Measurements from ENCODE around the gene CEACAM20. TPM values are rescaled to one million over a fixed set of nuclear protein-coding genes. Genes with fewer than 3 reads are reported as not detected.
A peak's percentile ranks its signal among the peaks of the same experiment; 100 is the strongest.

CEACAM20 gene
- total and polyA plus RNA-seq, 5 donors: not detected

DNA sequence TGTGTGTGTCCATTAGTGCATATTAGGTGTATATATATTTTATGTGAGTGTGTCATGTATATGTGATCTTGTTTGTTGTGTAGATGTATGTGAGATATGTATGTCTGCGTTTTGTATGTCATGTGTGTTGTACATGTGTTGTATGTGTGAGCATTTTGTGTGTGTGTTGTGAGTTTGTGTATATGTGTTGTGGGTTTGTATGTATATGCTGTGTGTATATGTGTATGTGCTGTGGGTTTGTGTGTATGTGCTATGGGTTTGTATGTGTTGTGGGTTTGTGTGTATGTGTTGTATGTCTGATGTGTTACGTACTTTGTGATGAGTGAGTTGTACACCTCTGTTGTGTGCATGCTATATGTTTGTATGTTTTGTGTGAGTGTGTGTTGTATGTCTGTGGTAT is 8.1 kb downstream of the CEACAM20 start:
- intact Hi-C loops (cut with DNase I): no loop called here
- Histone ChIP-seq H3K27ac (ENCODE audit: low read length) (no peak overlapping the region), H3K4me1 (ENCODE audit: control insufficient read depth, insufficient read depth, low read length) (no peaks in the 10 kb centered on the region), H3K9me3 (ENCODE audit: control insufficient read depth, low read length) (no peaks in the 10 kb centered on the region), H3K27me3 (ENCODE audit: control insufficient read depth, insufficient read depth) (no peaks in the 10 kb centered on the region), H3K4me3 (ENCODE audit: low read length) (no peak overlapping the region)
- DNase-seq (no peak), ATAC-seq (no peak)
- WGBS: 85% methylated on average over 2 of the region's 2 CpGs

DNA sequence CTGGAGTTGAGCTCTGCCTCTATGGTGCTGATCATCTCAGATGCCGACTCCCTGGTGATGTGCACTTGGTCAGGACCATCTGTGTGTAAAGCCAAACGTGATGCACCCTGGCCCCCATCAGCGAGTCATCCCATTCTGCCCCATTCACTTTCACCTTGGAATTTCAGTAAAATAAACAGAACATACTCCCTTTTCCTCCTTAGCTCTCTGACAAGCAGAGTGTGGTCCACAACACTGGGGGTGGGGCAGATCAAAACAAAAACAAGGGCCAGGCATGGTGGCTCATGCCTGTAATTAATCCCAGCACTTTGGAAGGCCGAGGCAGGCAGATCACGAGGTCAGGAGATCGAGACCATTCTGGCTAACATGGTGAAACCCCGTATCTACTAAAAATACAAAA is 12.3 kb downstream of the CEACAM20 start:
- WGBS: 79% methylated on average over 7 of the region's 7 CpGs
- Histone ChIP-seq H3K4me1 (ENCODE audit: control insufficient read depth, insufficient read depth, low read length) (no peaks in the 10 kb centered on the region), H3K9me3 (ENCODE audit: control insufficient read depth, low read length) (no peaks in the 10 kb centered on the region), H3K4me3 (ENCODE audit: low read length) (no peak overlapping the region), H3K27me3 (ENCODE audit: control insufficient read depth, insufficient read depth) (no peaks in the 10 kb centered on the region), H3K27ac (ENCODE audit: low read length) (no peak overlapping the region)
- DNase-seq (no peak), ATAC-seq (no peak)
- intact Hi-C loops (cut with DNase I): no loop called here

DNA sequence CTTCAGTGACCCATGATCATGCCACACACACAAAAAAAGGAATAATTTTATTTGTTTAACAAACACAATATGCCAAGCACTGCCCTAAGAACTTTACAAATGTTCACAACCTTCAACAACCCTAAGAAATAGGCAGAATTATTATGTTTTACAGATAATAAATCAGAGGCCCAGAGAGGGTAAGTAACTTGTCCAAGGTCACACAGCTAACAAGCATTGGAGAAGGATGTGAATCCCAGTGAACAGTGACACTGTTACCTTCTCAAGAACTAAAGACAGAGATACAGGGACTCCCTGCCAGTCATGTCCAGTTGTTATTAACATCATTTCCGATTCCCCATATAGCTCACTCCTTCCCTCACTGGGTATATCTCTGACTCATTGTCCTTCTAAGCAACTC is 13.6 kb downstream of the CEACAM20 start:
- no peaks in the 10 kb centered on the region for H3K9me3 ChIP-seq (ENCODE audit: control insufficient read depth, low read length)
- no peak overlapping the region for H3K27ac ChIP-seq (ENCODE audit: low read length)
- no peak for ATAC-seq
- intact Hi-C loops (cut with DNase I): no loop called here
- H3K27me3 ChIP-seq (ENCODE audit: control insufficient read depth, insufficient read depth): no peaks in the 10 kb centered on the region
- H3K4me3 ChIP-seq (ENCODE audit: low read length): no peak overlapping the region
- DNase-seq: no peak
- no peaks in the 10 kb centered on the region for H3K4me1 ChIP-seq (ENCODE audit: control insufficient read depth, insufficient read depth, low read length)
- WGBS: 84% methylated on average over 1 of the region's 1 CpG

DNA sequence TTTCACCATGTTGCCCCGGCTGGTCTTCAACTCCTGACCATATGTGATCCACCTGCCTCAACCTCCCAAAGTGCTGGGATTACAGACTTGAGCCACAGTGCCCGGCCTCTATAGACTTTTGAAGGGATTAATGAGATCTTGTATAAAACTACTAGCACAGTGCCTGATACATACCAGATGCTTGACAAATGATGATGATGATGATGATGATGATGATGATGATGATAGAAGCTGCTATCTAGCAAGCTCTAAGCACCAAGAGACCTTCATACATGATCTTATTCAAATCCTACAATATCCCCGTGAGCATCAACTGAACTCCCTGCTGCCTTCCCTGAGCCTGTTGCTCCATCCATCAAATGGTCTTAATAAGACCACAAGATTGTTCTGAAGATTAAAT is 14.4 kb downstream of the CEACAM20 start:
- no peak overlapping the region for H3K27ac ChIP-seq (ENCODE audit: low read length)
- DNase-seq: no peak
- ATAC-seq: no peak
- H3K9me3 ChIP-seq (ENCODE audit: control insufficient read depth, low read length): no peaks in the 10 kb centered on the region
- no peaks in the 10 kb centered on the region for H3K27me3 ChIP-seq (ENCODE audit: control insufficient read depth, insufficient read depth)
- 87% methylated on average over 3 of the region's 3 CpGs for WGBS
- H3K4me3 ChIP-seq (ENCODE audit: low read length): no peak overlapping the region
- no peaks in the 10 kb centered on the region for H3K4me1 ChIP-seq (ENCODE audit: control insufficient read depth, insufficient read depth, low read length)
- intact Hi-C loops (cut with DNase I): no loop called here

DNA sequence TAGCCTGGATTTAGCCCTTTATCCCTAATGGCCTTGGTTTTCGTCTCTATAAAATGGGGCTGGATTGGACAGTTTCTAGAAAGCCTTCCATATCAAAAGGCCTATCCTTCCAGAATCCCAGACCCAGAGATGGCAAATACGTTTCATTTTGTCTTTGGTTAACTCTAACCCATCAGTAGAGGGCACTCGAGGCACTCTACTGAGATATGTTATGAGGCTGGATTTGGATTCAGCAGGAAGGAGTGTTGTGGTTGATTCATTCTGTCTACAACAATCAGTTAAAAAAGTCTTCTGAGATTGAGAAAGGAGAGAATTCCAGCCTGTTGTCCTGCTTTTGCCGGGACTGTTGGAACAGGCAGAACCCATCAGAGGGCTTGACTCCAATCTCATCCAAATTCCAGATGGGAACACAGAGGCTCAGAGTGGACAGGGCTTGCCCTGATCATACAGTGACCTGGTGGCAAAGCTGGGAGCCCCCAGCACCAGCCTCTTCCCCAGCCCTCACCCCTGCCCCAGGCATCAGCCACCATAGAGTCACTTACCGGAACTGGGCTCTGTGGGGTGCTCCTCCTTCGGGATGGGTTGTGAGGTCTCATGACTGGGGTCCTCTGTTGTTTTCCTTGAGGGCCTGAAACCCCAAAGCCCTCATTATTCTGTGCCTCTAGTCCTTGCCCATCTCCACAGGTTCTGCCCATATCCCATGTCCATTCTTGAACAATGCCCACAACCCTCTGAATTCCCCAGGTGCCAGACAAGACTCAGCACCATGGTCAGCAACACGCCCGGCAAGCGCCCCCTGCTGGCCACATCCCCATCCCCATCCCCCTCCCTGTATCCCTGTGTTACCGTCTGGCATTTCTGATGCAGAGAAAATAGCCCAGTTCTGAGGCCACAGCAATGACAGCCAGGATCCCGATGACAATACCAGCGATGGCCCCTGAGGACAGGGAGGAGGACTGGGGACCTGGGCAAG is 16.9 kb downstream of the CEACAM20 start:
- no peaks in the 10 kb centered on the region for H3K27me3 ChIP-seq (ENCODE audit: control insufficient read depth, insufficient read depth)
- intact Hi-C loops (cut with DNase I): no loop called here

DNA sequence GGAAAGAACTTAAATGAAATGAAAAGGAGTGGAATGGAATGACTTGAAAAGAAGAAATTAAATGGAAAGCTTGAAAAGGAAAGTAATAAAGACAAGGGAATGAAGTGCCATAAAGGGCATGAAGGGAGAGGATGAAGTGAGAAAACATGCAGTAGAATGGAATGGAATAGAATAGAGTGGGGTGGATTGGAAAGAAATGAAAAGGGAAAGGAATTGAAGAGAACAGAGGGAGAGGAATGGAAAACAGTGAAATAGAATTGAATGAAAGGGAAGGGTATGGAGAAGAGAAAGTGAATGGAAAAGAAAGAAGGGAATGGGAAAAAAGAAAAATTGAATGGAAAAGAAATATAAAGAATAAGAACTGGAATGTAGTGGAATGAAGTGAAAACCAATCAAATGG is 20.0 kb downstream of the CEACAM20 start:
- no peaks in the 10 kb centered on the region for H3K9me3 ChIP-seq (ENCODE audit: control insufficient read depth, low read length)
- DNase-seq: no peak
- H3K27me3 ChIP-seq (ENCODE audit: control insufficient read depth, insufficient read depth): peaks cover 3% of the 10 kb centered on the region
- intact Hi-C loops (cut with DNase I): no loop called here
- no peaks in the 10 kb centered on the region for H3K4me1 ChIP-seq (ENCODE audit: control insufficient read depth, insufficient read depth, low read length)
- no peak for ATAC-seq
- H3K4me3 ChIP-seq (ENCODE audit: low read length): no peak overlapping the region
- no peak overlapping the region for H3K27ac ChIP-seq (ENCODE audit: low read length)

More for the DNA sequence above, 16.9 kb downstream of the CEACAM20 start:
- WGBS: 34% methylated on average over 12 of the region's 12 CpGs
- ATAC-seq (peak in 1 of 2 donors; percentile 41), DNase-seq (peak in 2 of 3 donors; percentile 56 to 62)
- Histone ChIP-seq H3K4me1 (ENCODE audit: control insufficient read depth, insufficient read depth, low read length) (no peaks in the 10 kb centered on the region), H3K9me3 (ENCODE audit: control insufficient read depth, low read length) (no peaks in the 10 kb centered on the region), H3K4me3 (ENCODE audit: low read length) (no peak overlapping the region), H3K27ac (ENCODE audit: low read length) (no peak overlapping the region)

DNA sequence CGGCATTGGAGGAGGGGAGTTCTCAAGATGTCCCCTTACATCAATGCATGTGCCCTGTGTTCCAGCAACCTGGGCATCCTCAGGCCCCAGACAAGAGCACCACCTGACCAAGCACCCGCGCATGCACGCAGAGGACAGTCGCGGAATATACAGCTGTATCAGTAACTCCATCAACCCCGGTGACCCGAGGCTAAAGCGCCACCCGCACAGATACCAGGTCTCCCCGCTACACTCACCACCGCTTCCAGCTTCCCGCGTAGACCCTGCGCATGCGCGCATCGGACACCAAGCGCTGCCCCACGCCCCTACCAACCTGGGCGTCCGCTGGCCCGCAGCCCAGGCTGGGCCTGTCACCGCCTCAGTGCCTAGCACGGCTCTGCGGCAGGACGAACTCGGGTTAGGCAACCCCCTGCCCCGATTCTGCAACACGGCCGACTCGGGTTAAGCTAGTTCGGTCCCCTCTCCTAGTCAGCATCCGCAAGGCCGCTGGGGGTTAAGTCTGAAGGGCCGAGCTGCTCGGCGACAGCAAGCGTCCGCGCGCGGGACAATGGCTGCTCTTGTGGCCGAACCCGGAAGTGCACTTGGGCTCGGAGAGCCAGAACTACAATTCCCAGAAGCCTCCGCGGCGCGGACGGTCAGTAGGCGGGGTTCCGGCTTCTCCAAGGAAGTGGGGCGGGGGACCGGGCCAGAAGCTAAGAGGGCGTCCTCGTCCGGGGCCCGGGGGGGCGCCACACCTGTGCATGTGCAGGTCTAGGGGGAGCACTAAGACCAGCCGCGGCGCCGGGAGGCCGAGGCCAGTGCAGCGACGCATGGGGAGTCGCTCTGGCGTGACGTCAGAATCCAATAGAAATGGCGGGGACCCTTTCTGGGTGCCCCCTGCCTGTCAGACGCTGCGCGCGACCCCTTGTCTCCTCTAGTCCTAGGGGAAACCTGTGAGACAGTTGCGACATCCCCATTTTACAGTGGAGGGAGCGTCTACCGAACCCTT is 29.2 kb downstream of the CEACAM20 start, which contains the start of gene ZNF180:
Gene ZNF180 (minus strand): TSS at position 561 of the 988 bp plus-strand sequence. CDS start 3,188 bp downstream, outside the sequence.
- DNase-seq: peak; percentile 95 to 99 (median 98)
- intact Hi-C loops (cut with DNase I): no loop called here
- under 1% methylated on average over 78 of the region's 78 CpGs for WGBS
- Histone ChIP-seq H3K9me3 (ENCODE audit: control insufficient read depth, low read length) (peaks cover 4% of the 10 kb centered on the region), H3K27ac (ENCODE audit: low read length) (peak within 1 kb of the TSS; percentile 77), H3K27me3 (ENCODE audit: control insufficient read depth, insufficient read depth) (peaks cover 1% of the 10 kb centered on the region), H3K4me1 (ENCODE audit: control insufficient read depth, insufficient read depth, low read length) (peaks cover 9% of the 10 kb centered on the region), H3K4me3 (ENCODE audit: low read length) (peak within 1 kb of the TSS; percentile 56)
- ATAC-seq: peak; percentile 97

DNA sequence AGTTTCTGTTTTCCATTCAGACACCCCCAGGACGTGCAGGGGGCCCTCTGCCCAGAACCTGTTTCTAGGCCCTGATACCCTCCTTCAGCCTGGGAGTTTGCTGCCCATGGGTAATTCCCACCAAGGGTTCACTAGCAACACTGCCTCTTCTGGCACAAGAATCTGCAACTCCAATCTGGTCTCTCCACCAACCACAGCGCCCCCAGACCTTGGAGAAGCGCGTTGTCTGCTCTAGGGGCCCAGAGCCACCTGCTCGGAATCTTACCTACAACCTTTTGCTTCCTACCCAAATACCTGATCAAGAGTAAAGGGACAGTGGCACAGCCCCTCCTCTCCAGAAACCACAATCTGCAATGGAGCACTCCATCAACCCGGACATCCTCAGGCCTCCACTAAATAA is 29.9 kb downstream of the CEACAM20 start:
- Histone ChIP-seq H3K27me3 (ENCODE audit: control insufficient read depth, insufficient read depth) (no peaks in the 10 kb centered on the region), H3K4me3 (ENCODE audit: low read length) (peak overlapping the region; percentile 56), H3K4me1 (ENCODE audit: control insufficient read depth, insufficient read depth, low read length) (peaks cover 9% of the 10 kb centered on the region), H3K9me3 (ENCODE audit: control insufficient read depth, low read length) (peaks cover 4% of the 10 kb centered on the region), H3K27ac (ENCODE audit: low read length) (no peak overlapping the region)
- intact Hi-C loops (cut with DNase I): no loop called here
- DNase-seq (no peak), ATAC-seq (no peak)
- 19% methylated on average over 6 of the region's 6 CpGs for WGBS

DNA sequence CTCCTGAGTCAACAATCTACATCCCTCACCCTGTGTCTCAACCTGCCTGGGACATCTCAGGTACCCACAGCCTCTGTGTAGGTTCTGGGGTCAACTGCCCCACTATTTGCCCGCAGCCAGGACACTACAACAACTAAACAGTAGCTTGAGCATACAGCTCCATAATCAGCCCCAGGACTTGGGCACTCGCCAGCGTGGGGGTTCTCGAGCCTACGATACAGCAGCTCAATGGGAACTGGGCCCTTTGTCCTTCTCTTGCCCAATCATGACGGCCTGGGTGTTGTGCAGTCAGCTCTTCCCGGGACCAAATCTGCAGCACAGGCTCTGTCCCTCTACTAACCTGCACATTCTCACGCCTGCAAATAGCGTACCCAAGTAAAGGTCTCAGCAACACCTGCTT is 30.5 kb downstream of the CEACAM20 start:
- peaks cover 9% of the 10 kb centered on the region for H3K4me1 ChIP-seq (ENCODE audit: control insufficient read depth, insufficient read depth, low read length)
- ATAC-seq: no peak
- peaks cover 4% of the 10 kb centered on the region for H3K9me3 ChIP-seq (ENCODE audit: control insufficient read depth, low read length)
- no peak overlapping the region for H3K27ac ChIP-seq (ENCODE audit: low read length)
- intact Hi-C loops (cut with DNase I): no loop called here
- DNase-seq: peak in 2 of 3 donors; percentile 47 to 50
- no peaks in the 10 kb centered on the region for H3K27me3 ChIP-seq (ENCODE audit: control insufficient read depth, insufficient read depth)
- 96% methylated on average over 9 of the region's 9 CpGs for WGBS
- no peak overlapping the region for H3K4me3 ChIP-seq (ENCODE audit: low read length)

DNA sequence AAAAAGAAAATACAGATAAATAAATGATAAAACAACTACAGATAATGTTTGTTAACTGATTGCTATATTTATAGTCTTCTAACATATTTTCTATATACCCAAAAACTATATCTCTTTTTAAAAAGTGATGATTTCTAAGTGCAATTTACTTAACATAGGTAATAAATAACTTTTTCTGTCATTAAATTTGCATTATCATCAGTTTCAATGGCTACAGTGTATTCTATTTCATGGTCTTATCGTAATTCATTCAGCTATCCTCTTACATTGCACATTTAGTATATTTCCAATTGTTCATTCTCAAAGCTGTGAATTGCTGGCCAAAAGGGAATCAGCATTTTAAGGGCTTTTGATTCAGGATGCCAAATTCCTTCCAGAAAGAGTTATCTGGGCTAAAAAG is 32.8 kb downstream of the CEACAM20 start:
- H3K9me3 ChIP-seq (ENCODE audit: control insufficient read depth, low read length): peaks cover 18% of the 10 kb centered on the region
- WGBS: 99% methylated on average over 1 of the region's 1 CpG
- no peaks in the 10 kb centered on the region for H3K27me3 ChIP-seq (ENCODE audit: control insufficient read depth, insufficient read depth)
- no peak for DNase-seq
- no peak for ATAC-seq
- peaks cover 9% of the 10 kb centered on the region for H3K4me1 ChIP-seq (ENCODE audit: control insufficient read depth, insufficient read depth, low read length)
- intact Hi-C loops (cut with DNase I): no loop called here
- no peak overlapping the region for H3K27ac ChIP-seq (ENCODE audit: low read length)
- H3K4me3 ChIP-seq (ENCODE audit: low read length): no peak overlapping the region

Data from right cardiac atrium (tissue), 5 donors.